ENCODE measurements around the gene MRPL9. TPM values are rescaled to one million over a fixed set of nuclear protein-coding genes. Genes with fewer than 3 reads are reported as not detected.
"Not testable (repeated sequence)": the region's sequence is repeated elsewhere in the genome, so short reads cannot be mapped to it uniquely, and the experiment has no call there.

Gene MRPL9
- total RNA-seq, 1 donor from 2014 or later = 44.4 TPM

- intact Hi-C loops (cut with DNase I) = no loop called here
- ATAC-seq = peak; percentile 100
- DNase-seq (ENCODE audit: low spot score) = peak; percentile 98
These were observed 27.0 kb upstream of the MRPL9 start, which contains the start of gene TDRKH for GRCh38 chr1:151790071-151790939. Gene TDRKH, minus strand, starts transcription at chr1:151790500. Its CDS starts 7,478 bp downstream, at chr1:151783022.

GRCh38 chr1:151787689-151788088 lies 24.4 kb upstream of the MRPL9 start:
- intact Hi-C loops (cut with DNase I) = no loop called here
- DNase-seq (ENCODE audit: low spot score) = no peak
- ATAC-seq = no peak

DNA sequence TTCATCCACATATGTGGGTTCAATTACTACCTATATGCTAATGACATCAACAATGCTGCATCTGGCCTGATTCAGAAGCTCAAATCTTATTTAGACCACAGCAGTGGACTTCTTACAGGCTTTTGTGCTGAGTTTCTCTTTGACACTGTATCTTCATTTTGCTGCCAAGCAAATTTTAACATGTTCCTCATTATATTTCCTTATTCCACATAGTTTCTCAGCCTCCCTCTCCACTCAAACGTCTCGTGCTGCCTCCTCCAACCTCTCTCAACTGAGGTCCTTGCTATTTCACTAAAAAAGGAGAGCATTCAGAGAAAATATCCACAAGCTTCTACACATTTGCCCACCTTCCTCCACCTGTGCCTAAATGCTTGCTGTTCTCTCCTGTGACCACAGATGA lies 20.5 kb upstream of the MRPL9 start:
- no peak for DNase-seq (ENCODE audit: low spot score)
- peak; percentile 22 for ATAC-seq
- intact Hi-C loops (cut with DNase I) = no loop called here

- intact Hi-C loops (cut with DNase I) = no loop called here
- no peak for DNase-seq (ENCODE audit: low spot score)
- ATAC-seq = no peak
These were observed 19.4 kb upstream of the MRPL9 start for GRCh38 chr1:151782741-151783140.

GRCh38 chr1:151782026-151782425 lies 18.7 kb upstream of the MRPL9 start:
- ATAC-seq; DNase-seq (ENCODE audit: low spot score); intact Hi-C loops (cut with DNase I): not testable (repeated sequence)

- intact Hi-C loops (cut with DNase I); DNase-seq (ENCODE audit: low spot score); ATAC-seq: not testable (repeated sequence)
These were observed 17.4 kb upstream of the MRPL9 start for GRCh38 chr1:151780736-151781135.

GRCh38 chr1:151779852-151780251 lies 16.6 kb upstream of the MRPL9 start:
- ATAC-seq = no peak
- no peak for DNase-seq (ENCODE audit: low spot score)
- intact Hi-C loops (cut with DNase I) = no loop called here

DNA sequence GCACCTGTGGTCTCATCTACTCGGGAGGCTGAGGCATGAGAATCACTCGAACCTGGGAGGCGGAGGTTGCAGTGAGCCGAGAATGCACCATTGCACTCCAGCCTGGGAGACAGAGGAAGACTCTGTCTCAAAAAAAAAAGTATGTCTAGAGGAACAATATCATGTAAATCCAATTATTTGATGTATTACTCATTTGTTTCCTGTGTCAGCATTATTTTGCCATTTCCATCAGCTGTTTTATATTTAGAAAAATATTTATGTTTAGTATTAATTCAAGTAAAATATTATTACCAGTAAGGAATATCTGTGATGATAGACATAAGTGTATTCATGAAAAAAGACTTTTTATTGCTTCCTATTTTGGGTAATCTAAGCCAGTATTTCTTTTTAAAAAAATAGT lies 14.0 kb upstream of the MRPL9 start:
- DNase-seq (ENCODE audit: low spot score) (no peak), ATAC-seq (no peak)
- intact Hi-C loops (cut with DNase I) = no loop called here

GRCh38 chr1:151776665-151777062 lies 13.4 kb upstream of the MRPL9 start:
- intact Hi-C loops (cut with DNase I) = no loop called here
- ATAC-seq = no peak
- no peak for DNase-seq (ENCODE audit: low spot score)

DNA sequence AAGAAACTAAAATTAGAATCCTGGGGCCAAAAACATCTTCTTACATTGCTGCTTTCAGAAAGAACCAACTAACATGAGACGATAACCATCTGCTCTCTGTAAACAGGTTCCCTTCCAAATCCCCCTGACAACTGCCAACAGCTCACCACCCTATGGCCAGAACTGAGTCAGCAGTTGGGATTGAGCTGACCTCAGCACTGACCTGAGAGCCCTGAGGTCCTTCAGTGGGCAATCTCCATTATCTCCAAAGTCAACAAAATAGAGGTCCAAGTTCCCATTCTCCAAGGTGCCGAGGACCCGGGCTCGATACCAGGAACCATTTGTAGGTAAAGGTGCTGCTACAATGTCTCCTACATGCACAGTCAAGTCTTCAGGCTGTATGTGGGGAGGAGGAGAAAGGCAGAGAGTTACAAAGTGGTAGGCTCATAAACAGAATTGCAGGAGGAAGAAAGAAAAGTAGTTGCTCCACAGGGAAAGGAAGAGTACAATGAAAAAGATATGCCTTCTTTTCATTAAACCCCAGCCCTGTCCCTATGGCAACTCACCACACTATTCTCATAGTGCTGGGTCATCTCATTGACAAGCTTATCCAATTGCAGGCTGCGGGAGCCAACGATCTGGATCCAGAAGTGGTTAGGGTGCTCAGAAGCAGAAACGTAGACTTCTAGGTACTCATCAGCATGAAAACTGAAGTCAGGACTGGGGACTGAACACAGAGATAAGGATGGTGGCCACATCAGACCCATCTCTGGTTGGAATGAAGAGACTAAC lies 12.8 kb upstream of the MRPL9 start:
- intact Hi-C loops (cut with DNase I) = no loop called here
- ATAC-seq = no peak
- DNase-seq (ENCODE audit: low spot score) = no peak

- DNase-seq (ENCODE audit: low spot score) (no peak), ATAC-seq (no peak)
- intact Hi-C loops (cut with DNase I) = no loop called here
These were observed 11.1 kb upstream of the MRPL9 start for GRCh38 chr1:151774256-151774922.

DNA sequence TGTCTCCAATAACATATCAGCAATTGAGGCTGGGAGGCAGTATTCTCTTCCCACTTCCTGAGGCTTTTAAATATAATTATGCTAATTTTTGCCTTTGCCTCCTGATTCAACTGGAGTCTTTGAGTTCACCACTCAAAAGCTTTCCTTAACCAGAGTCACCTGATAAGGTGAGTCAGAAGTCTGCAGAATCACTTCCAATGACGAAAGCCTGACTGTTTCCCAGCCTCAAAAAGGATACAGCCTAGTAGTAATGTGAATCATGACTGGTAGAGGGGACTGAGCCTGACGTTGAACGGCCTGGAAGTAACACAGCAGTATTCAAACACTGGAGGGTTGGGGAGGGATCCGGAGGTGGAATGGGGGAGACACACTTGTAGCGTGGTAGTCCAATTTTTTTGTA lies 10.4 kb upstream of the MRPL9 start:
- intact Hi-C loops (cut with DNase I) = no loop called here
- DNase-seq (ENCODE audit: low spot score) (no peak), ATAC-seq (no peak)

- intact Hi-C loops (cut with DNase I); DNase-seq (ENCODE audit: low spot score); ATAC-seq: not testable (repeated sequence)
These were observed 6.0 kb upstream of the MRPL9 start for GRCh38 chr1:151769270-151769669.

DNA sequence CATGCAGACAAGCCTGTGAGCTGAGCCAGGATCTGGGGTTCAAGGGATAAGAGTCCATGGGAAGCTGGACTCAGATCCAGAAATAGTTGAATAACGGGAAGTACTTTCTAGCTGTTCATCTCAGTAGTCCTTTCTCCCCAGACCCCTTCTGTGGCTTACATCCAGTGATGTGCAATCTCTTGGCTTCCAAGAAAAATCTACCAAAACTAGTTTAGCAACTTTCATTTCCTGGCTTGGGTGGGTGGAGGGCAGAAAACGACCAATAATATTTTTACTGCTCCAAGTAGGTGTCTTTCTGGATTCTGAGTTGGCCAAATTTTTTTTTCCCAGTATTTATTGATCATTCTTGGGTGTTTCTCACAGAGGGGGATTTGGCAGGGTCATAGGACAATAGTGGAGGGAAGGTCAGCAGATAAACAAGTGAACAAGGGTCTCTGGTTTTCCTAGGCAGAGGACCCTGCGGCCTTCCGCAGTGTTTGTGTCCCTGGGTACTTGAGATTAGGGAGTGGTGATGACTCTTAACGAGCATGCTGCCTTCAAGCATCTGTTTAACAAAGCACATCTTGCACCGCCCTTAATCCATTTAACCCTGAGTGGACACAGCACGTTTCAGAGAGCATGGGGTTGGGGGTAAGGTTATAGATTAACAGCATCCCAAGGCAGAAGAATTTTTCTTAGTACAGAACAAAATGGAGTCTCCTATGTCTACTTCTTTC lies 5.2 kb upstream of the MRPL9 start:
- DNase-seq (ENCODE audit: low spot score); ATAC-seq; intact Hi-C loops (cut with DNase I): not testable (repeated sequence)

GRCh38 chr1:151763990-151764389 lies 694 bp upstream of the MRPL9 start:
- intact Hi-C loops (cut with DNase I) = no loop called here
- no peak for ATAC-seq
- DNase-seq (ENCODE audit: low spot score) = no peak

GRCh38 chr1:151760597-151761385 lies 2.5 kb downstream of the MRPL9 start:
- ATAC-seq = no peak
- intact Hi-C loops (cut with DNase I) = no loop called here
- no peak for DNase-seq (ENCODE audit: low spot score)

DNA sequence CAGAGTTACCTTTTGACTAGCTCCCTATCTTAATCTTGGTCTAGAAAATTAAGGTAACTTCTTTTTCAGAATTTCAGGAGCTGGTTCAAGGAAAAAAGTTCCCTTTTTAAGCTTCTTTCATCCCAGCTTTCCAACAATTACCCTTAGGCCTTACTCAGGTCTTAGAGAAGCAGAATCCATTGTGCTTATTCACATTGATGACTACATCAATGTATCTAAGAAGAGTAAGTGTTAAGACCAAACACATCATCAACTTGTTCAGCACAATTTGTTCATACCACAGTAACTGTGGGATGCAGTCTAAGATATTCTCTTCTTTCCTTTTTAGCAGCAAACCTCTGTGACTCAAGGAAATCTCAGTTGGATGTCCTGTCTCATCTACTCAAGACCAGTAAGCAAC lies 4.1 kb downstream of the MRPL9 start:
- no peak for ATAC-seq
- DNase-seq (ENCODE audit: low spot score) = no peak
- intact Hi-C loops (cut with DNase I) = no loop called here

GRCh38 chr1:151756291-151756690 lies 7.0 kb downstream of the MRPL9 start:
- ATAC-seq (no peak), DNase-seq (ENCODE audit: low spot score) (no peak)
- intact Hi-C loops (cut with DNase I) = no loop called here

Measured in sciatic nerve (tissue), 2 donors.